DMS53 treated with DMSO at 0.1 percent for 48 hours (cell line): ENCODE data around the gene SORCS2.

Experiments used
- DNase-seq: peaks from one replicate; lab custom pipeline; 2025; ENCODE audit not compliant: unreplicated experiment; lab: John Stamatoyannopoulos, UW

The SORCS2 gene

DNA sequence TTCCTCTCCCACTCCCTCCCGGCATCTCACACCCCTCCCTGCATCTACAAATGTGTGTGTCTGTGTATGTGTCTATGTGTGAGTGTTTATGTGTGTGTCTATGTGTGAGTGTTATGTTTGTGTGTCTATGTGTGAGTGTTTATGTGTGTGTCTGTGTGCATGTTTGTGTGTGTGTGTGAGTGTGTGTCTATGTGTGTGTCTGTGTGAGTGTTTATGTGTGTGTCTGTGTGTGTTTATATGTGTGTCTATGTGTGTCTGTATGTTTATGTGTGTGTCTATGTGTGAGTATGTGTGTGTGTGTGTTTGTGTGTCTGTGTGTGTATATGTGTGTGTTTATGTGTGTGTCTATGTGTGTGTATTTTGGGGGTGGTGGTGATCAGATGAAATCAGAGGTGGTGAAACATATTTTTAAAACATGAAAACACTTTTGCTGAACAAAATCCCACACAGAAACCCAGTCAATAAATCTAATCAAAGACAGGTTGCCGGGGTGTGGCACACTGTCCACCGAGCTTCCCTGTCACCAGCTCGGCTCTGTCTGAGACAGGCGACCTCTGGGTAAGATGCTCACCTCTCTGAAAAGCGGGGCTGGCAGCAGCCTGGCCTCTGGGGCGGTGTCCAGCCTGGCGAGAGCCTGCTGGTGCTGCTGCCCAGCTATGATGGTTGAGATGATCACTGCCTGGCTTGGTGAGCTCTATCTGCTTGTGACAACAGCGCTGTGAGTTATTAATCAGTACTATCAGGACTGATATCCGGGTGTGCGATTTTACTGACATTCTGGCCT is 429.1 kb downstream of the SORCS2 start:
- no peak for DNase-seq

GRCh38 chr4:7622371-7622770 is 430.0 kb downstream of the SORCS2 start:
- no peak for DNase-seq

- DNase-seq: no peak
Observed at GRCh38 chr4:7623468-7623867, 431.1 kb downstream of the SORCS2 start.

- no peak for DNase-seq
Observed at GRCh38 chr4:7624396-7624980, 432.1 kb downstream of the SORCS2 start.

GRCh38 chr4:7625071-7625470 is 432.7 kb downstream of the SORCS2 start:
- DNase-seq: no peak

DNA sequence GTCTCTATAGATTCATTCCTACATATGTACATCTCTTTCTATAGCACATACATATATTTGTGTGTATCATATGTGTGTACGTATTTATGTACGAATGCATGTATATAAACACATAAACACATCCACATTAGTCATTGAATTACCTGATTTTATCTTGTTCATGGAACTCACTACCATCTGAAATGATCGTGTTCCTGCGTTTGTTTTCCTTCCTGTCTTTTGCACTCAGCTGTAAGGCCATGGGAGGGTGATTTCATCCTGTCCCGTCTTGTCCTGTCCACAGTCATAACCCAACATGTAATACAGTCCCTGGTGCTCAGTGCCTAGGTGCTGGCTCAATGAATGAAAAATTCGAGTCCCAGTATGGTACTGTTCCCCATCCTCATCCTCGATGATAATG is 434.2 kb downstream of the SORCS2 start:
- no peak for DNase-seq

- DNase-seq: no peak
Observed at GRCh38 chr4:7627251-7628250, 435.2 kb downstream of the SORCS2 start.

DNA sequence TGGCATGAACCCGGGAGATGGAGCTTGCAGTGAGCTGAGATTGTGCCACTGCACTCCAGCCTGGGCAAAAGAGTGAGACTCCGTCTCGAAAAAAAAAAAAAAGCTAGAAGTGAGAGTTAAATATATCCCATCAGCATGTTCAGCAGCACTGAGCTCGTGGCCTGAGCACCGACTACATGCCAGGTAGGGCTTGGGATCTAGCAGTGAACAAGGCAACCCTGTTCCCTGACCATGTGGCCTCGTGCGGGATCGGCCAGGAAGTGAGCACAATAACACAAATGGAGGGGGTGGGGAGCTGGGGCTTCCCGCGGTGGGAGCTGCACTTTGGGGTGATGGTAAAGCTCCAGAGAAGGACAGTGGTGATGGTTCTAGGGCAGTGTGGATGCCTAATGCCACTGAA is 436.1 kb downstream of the SORCS2 start:
- no peak for DNase-seq

DNA sequence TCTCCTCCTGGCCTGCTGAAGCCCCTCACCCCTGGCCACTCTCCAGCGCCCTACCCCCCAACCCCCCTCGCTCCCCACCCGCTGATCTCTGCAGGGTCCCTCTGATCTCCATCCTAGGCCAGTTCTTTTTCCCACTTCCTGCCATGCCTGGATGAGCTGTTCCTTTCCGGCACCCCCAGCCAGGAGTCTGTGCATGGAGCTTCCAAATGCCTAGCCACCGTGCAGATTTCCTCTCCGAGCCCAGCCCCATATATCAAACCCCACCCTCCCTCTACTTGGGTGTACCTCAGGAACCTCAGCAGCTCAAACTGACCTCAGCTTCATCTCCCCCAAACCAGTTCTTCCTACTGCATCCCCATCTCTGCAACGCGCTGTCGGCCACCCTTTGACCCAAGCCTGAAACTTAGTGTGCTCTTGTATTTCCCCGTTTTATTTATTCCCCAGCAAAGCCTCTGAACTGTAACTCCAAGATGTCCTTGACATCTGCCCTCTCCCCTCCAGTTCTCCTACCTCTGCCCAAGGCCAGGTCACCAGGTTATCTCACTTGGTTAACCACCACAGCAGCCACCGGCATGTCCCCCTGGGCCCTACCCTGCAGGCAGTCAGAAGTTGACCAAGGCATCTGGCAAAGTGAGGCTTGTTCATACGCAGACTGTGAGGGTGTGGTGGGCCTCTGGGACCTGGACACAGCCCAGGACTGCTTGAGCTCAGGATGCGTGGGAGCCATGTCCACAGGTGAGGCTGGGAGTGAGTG is 437.3 kb downstream of the SORCS2 start:
- DNase-seq: no peak

DNA sequence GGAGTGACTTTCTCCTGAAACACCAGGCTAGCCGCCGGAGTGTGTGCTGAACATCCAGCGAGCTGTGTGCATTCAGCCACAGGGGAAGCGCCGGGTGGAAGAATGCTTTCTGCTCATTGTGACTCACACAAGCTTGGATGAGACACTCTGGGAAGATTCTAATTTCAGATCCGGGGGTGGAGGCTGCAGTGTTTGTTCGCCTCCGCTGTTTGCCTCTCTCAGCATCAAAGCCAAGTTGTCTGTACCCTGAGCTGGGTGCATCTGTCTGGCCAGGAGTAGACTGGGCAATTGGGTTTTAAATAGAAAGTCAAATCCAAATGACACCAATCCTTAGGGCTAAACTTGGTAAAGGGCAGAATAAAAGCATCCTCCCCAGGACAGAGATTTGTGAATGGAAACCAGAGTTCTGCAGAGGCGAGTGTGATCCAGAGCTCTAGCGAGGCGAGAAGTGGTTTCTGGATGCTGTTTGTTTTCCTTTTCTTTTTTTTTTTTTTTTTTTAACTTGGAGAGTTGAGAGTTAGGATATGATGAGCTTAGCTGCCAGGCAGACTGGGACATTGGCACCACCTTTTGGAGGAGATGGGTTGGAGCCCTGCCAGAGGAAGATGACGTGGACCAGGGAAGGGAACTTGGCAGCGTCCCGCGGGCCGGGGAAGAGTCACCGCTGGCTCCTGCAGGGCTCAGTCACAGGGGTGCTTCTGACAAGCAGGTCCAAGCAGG is 438.4 kb downstream of the SORCS2 start:
- DNase-seq: peak; percentile 24

- DNase-seq: no peak
Observed at GRCh38 chr4:7631288-7632014, 439.1 kb downstream of the SORCS2 start.

GRCh38 chr4:7632341-7632740 is 440.0 kb downstream of the SORCS2 start:
- DNase-seq: no peak

GRCh38 chr4:7632971-7633370 is 440.6 kb downstream of the SORCS2 start:
- no peak for DNase-seq

DNA sequence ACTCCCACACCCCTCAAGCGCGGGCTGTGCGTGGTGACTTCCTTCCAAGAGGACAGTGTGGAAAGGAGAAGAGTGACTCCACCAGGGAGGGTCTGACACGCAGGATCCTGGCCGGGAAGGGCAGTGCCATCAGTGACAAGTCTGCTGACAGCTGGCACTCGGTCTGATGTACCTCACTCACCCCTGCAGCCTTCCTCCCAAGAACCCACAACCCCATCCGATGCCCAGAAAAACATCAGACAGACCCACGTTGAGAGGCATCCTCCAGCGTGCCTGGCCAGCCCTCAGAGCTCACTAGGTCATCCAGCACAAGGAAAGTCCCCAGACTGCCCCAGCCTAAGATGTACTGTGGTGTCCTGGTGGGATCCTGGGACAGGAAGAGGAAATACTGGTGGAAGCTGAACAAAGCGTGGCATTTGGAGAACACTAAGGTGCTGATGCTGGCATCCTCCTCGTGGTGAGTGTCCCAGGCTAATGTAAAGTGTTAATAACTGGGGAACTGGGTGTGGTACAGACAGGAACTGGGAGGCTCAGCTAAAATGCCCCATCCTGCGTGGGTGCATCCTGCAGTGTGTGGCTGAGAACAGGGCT is 442.4 kb downstream of the SORCS2 start:
- no peak for DNase-seq

- no peak for DNase-seq
Observed at GRCh38 chr4:7635445-7636239, 443.3 kb downstream of the SORCS2 start.

GRCh38 chr4:7636240-7636508 is 443.8 kb downstream of the SORCS2 start:
- no peak for DNase-seq

- DNase-seq: no peak
Observed at GRCh38 chr4:7637139-7637538, 444.8 kb downstream of the SORCS2 start.

- DNase-seq: no peak
Observed at GRCh38 chr4:7637971-7638370, 445.6 kb downstream of the SORCS2 start.

DNA sequence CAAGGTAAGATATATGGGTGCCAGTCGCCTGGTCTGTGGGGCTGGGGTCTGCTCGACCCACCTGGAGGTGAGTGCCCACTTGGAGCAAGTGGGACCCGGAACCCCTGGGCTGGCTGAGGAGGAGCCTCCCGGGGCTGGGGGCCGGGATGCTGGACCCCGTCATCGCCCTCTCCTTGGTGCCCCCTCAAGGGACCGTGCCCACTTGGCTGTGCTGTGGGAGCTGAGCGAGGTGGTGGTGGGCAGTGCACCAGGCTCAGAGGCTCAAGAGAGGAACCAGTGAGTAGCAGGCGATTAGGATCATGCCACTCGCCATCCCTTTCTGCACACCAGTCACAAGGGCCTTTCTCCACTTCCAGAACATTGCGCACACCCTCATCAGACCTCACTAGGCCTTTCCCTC is 446.2 kb downstream of the SORCS2 start:
- no peak for DNase-seq
